ENCODE measurements around the gene IL16. TPM values are rescaled to one million over a fixed set of nuclear protein-coding genes. Genes with fewer than 3 reads are reported as not detected.
A peak's percentile ranks its signal among the peaks of the same experiment; 100 is the strongest.

The IL16 gene
- total RNA-seq, 1 experiment from 2014 or later, result not detected

- no peak for DNase-seq (ENCODE audit: low read depth)
Measured at GRCh38 chr15:81174792-81175327, 21.8 kb upstream of the IL16 start.

GRCh38 chr15:81175496-81175895 is 21.2 kb upstream of the IL16 start:
- no peak for DNase-seq (ENCODE audit: low read depth)

- DNase-seq (ENCODE audit: low read depth), result no peak
Measured at GRCh38 chr15:81176291-81176893, 20.3 kb upstream of the IL16 start.

GRCh38 chr15:81178365-81178764 is 18.3 kb upstream of the IL16 start:
- DNase-seq (ENCODE audit: low read depth), result no peak

GRCh38 chr15:81181220-81181619 is 15.5 kb upstream of the IL16 start:
- no peak for DNase-seq (ENCODE audit: low read depth)

- DNase-seq (ENCODE audit: low read depth), result no peak
Measured at GRCh38 chr15:81182031-81182755, 14.5 kb upstream of the IL16 start.

- no peak for DNase-seq (ENCODE audit: low read depth)
Measured at GRCh38 chr15:81182756-81183438, 13.8 kb upstream of the IL16 start.

- DNase-seq (ENCODE audit: low read depth), result no peak
Measured at GRCh38 chr15:81183439-81183775, 13.3 kb upstream of the IL16 start.

GRCh38 chr15:81184188-81184587 is 12.5 kb upstream of the IL16 start:
- DNase-seq (ENCODE audit: low read depth), result peak; percentile 22

GRCh38 chr15:81185631-81186295 is 10.9 kb upstream of the IL16 start:
- DNase-seq (ENCODE audit: low read depth), result no peak

- DNase-seq (ENCODE audit: low read depth), result no peak
Measured at GRCh38 chr15:81188354-81188753, 8.3 kb upstream of the IL16 start.

- no peak for DNase-seq (ENCODE audit: low read depth)
Measured at GRCh38 chr15:81189583-81190283, 6.9 kb upstream of the IL16 start.

GRCh38 chr15:81190922-81191507 is 5.7 kb upstream of the IL16 start:
- DNase-seq (ENCODE audit: low read depth), result no peak

- no peak for DNase-seq (ENCODE audit: low read depth)
Measured at GRCh38 chr15:81191701-81192100, 5.0 kb upstream of the IL16 start.

- no peak for DNase-seq (ENCODE audit: low read depth)
Measured at GRCh38 chr15:81194723-81195122, 2.0 kb upstream of the IL16 start.

- DNase-seq (ENCODE audit: low read depth), result no peak
Measured at GRCh38 chr15:81195339-81195864, 1.3 kb upstream of the IL16 start.

GRCh38 chr15:81197255-81197630 is 564 bp downstream of the IL16 start:
- DNase-seq (ENCODE audit: low read depth), result no peak

- no peak for DNase-seq (ENCODE audit: low read depth)
Measured at GRCh38 chr15:81197688-81198281, 1.1 kb downstream of the IL16 start.

- no peak for DNase-seq (ENCODE audit: low read depth)
Measured at GRCh38 chr15:81199031-81199779, 2.5 kb downstream of the IL16 start.

GRCh38 chr15:81206018-81206417 is 9.3 kb downstream of the IL16 start:
- DNase-seq (ENCODE audit: low read depth), result no peak

All from Daoy (cell line).